A172 (cell line): ENCODE results near the gene POLD4. TPM values are rescaled to one million over a fixed set of nuclear protein-coding genes. Genes with fewer than 3 reads are reported as not detected.
A peak's percentile ranks its signal among the peaks of the same experiment; 100 is the strongest.

Experiments
- DNase-seq: peaks from one replicate; pipeline ENCODE4 v3.0.0-alpha.2; 2015; ENCODE audit warnings: low spot score
- total RNA-seq: library from RNA; depleted of rRNA; stranded (reverse); fragments of >200 nt; shearing (Covaris generic); gene quantifications from 2 replicates; pipeline ENCODE4 v1.2.3, GENCODE V29; 2014

POLD4 gene
- total RNA-seq, 1 experiment from 2014 or later, result 96.0 TPM

GRCh38 chr11:67371189-67371910 is 18.0 kb upstream of the POLD4 start:
- DNase-seq, result no peak

- no peak for DNase-seq
Observed at GRCh38 chr11:67370351-67371076, 17.2 kb upstream of the POLD4 start.

GRCh38 chr11:67369801-67370284 is 16.5 kb upstream of the POLD4 start:
- no peak for DNase-seq

- DNase-seq, result no peak
Observed at GRCh38 chr11:67369275-67369674, 15.9 kb upstream of the POLD4 start.

GRCh38 chr11:67368621-67369020 is 15.3 kb upstream of the POLD4 start:
- no peak for DNase-seq

- no peak for DNase-seq
Observed at GRCh38 chr11:67367761-67368227, 14.4 kb upstream of the POLD4 start.

GRCh38 chr11:67366961-67367760 is 13.8 kb upstream of the POLD4 start:
- no peak for DNase-seq

- no peak for DNase-seq
Observed at GRCh38 chr11:67366546-67366945, 13.2 kb upstream of the POLD4 start.

GRCh38 chr11:67365736-67366444 is 12.5 kb upstream of the POLD4 start:
- no peak for DNase-seq

- DNase-seq, result no peak
Observed at GRCh38 chr11:67364783-67365722, 11.7 kb upstream of the POLD4 start.

- DNase-seq, result no peak
Observed at GRCh38 chr11:67364169-67364568, 10.8 kb upstream of the POLD4 start.

GRCh38 chr11:67357831-67358670 is 4.7 kb upstream of the POLD4 start:
- DNase-seq, result peak; percentile 86

- DNase-seq, result peak; percentile 77
Observed at GRCh38 chr11:67356864-67357561, 3.7 kb upstream of the POLD4 start.

GRCh38 chr11:67356387-67356863 is 3.1 kb upstream of the POLD4 start:
- DNase-seq, result no peak

GRCh38 chr11:67355794-67356386 is 2.5 kb upstream of the POLD4 start:
- DNase-seq, result no peak

- DNase-seq, result no peak
Observed at GRCh38 chr11:67355023-67355793, 1.9 kb upstream of the POLD4 start.
